GM12892 (cell line): ENCODE results near the gene ROR1.

ENCODE experiments used
- POLR2A ChIP-seq: IDR thresholded peaks from 2 replicates; pipeline ENCODE4 v1.6.1; 2011; ENCODE audit warnings: low read depth, low read length, control low read depth
- POLR2AphosphoS5 ChIP-seq: IDR thresholded peaks from 2 replicates; pipeline ENCODE4 v1.6.1; 2011; ENCODE audit warnings: low read depth, low read length, control low read depth

DNA sequence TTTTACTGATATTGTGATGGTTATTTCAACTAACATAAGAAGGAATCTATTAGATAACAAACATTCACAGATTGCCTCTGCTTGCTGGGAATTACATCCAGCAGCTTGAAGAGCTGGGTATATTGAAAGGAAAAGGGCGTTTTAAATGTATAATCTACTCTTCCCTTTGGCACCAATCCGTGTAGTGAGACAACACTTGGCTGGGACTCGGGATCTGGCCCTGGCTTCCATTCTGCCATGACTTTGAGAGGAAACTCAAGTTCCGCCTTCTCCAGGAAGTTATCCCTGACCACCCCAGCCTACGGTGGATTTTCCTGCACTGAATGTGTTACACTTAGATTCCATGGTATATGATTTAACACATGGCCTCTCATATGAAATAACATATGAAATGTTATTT lies 342.7 kb downstream of the ROR1 start:
- TF ChIP-seq POLR2AphosphoS5 (no peak), POLR2A (no peak)
